Hepatocyte (in vitro differentiated cells): Measurements from ENCODE around the gene COMMD6.

Experiments used
- CTCF ChIP-seq: fragments of 200-600 bp; sonication (generic); IDR thresholded peaks from 2 replicates; pipeline ENCODE4 v1.5.1; 2016; ENCODE audit warnings: antibody characterized with exemption, mild to moderate bottlenecking; ENCODE audit not compliant: poor library complexity
- EZH2 ChIP-seq: fragments of 200-600 bp; sonication (generic); IDR thresholded peaks from 2 replicates; pipeline ENCODE4 v1.6.1; 2016; ENCODE audit warnings: antibody characterized with exemption, mild to moderate bottlenecking, borderline replicate concordance
- EZH2phosphoT487 ChIP-seq: fragments of 200-600 bp; sonication (generic); IDR thresholded peaks from one replicate; pipeline ENCODE4 v1.6.1; 2018; ENCODE audit warnings: antibody characterized with exemption, mild to moderate bottlenecking, low read depth, moderate library complexity; ENCODE audit not compliant: unreplicated experiment, severe bottlenecking

GRCh38 chr13:75521956-75522355, 15.7 kb downstream of the COMMD6 start:
- no peak for TF ChIP-seq EZH2phosphoT487
- TF ChIP-seq CTCF, result no peak
- TF ChIP-seq EZH2, result no peak
